Panc1 (cell line): Measurements from ENCODE around the gene FCER1A.

Source experiments
- CTCF ChIP-seq: fragments of 450-650 bp; IDR thresholded peaks from 2 replicates; pipeline ENCODE4 v1.5.1; 2017; ENCODE audit warnings: mild to moderate bottlenecking
- POLR2AphosphoS5 ChIP-seq: IDR thresholded peaks from 2 replicates; pipeline ENCODE4 v1.6.1; 2012; ENCODE audit warnings: mild to moderate bottlenecking, low read depth, low read length, moderate library complexity
- TF ChIP-seq, protein P1 (sequence below), 2 experiments: IDR thresholded peaks; 2 replicates each; pipeline ENCODE4 v1.6.1; 2011 to 2012; ENCODE audit warnings: low read depth in 2 of 2, control low read depth in 1 of 2, low read length in 1 of 2, mild to moderate bottlenecking in 1 of 2, moderate library complexity in 1 of 2; ENCODE audit not compliant: insufficient read depth in 1 of 2

DNA sequence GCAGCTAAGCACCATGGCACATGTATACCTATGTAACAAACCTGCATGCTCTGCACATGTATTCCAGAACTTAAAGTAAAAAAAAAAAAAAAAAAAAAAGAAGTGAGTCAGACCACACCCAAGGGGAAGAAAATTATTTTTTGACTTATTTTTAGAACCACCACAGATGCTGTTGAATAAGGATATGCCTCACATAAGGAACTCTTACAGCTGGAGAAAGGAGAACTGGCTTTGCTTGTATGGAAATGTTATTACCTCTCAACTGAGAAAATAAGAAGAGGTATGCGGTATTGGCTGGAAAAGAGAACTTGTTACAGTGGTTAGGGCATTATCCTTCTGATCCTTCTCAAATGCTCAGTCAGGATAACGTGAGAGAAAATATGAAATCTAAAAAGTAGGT lies 27.5 kb upstream of the FCER1A start:
- TF ChIP-seq CTCF (no peak), POLR2AphosphoS5 (no peak)
- TF ChIP-seq, protein P1, sequence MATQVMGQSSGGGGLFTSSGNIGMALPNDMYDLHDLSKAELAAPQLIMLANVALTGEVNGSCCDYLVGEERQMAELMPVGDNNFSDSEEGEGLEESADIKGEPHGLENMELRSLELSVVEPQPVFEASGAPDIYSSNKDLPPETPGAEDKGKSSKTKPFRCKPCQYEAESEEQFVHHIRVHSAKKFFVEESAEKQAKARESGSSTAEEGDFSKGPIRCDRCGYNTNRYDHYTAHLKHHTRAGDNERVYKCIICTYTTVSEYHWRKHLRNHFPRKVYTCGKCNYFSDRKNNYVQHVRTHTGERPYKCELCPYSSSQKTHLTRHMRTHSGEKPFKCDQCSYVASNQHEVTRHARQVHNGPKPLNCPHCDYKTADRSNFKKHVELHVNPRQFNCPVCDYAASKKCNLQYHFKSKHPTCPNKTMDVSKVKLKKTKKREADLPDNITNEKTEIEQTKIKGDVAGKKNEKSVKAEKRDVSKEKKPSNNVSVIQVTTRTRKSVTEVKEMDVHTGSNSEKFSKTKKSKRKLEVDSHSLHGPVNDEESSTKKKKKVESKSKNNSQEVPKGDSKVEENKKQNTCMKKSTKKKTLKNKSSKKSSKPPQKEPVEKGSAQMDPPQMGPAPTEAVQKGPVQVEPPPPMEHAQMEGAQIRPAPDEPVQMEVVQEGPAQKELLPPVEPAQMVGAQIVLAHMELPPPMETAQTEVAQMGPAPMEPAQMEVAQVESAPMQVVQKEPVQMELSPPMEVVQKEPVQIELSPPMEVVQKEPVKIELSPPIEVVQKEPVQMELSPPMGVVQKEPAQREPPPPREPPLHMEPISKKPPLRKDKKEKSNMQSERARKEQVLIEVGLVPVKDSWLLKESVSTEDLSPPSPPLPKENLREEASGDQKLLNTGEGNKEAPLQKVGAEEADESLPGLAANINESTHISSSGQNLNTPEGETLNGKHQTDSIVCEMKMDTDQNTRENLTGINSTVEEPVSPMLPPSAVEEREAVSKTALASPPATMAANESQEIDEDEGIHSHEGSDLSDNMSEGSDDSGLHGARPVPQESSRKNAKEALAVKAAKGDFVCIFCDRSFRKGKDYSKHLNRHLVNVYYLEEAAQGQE (IDR thresholded peaks at IDR 0.05; ENCODE audit: insufficient read depth in 1 of 2, low read depth in 2 of 2, low read length in 1 of 2), result no peak
